CD4-positive, alpha-beta T cell treated with Interleukin-15 for 1 hour (primary cell): ENCODE results near the gene KRTAP4-6.
"Not testable (repeated sequence)": the region's sequence is repeated elsewhere in the genome, so short reads cannot be mapped to it uniquely, and the experiment has no call there.

Experiments
- DNase-seq: peaks from one replicate; pipeline ENCODE4 v3.0.0-alpha.2; 2020

The KRTAP4-6 gene

DNA sequence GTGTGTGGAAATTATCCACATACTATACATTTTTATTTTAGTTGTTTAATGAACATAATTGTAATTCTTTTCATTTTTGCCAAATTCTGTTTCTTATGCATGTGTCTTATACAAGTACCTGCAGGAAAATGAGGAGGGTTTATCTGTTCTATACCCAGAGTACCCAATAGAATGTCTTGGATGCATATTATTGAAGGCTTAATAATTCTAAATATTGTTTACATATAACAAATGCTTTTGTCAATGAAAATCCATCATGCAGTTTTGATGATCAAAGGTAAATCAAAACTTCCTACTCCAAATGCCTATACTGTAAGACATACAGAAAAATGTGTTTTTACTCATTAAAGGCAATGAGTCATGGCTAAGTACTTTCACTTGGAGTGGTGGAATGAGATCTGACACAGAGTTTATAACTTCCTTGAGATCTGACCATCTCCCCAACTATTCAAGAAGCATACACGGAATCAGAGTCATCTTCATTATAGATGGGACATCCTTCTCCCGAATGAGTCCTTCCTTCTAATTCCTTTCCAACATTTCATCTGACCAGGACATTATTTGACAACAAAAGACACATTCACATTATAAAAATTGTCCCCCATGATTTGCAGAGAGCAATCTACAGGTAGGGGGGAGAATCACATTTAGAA lies 35.8 kb downstream of the KRTAP4-6 start:
- DNase-seq, result not testable (repeated sequence)

DNA sequence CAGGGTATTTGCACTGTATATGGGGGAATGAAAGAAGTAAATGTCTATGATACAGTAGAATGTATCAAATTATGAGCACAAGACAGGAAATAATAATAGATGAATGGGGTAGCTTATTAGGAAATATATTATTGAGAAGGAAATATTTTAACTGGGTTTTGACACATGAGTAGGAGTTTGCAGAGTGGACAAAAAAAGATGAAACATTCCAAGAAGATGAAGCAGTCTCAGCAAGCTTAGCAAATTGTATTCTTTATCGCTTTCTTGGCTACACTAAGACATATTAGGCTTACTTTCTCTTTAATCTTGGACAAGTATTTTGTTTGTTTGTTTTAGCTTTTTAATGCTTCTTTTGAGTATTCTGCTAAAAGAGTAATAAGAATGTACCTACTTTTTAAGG lies 36.4 kb downstream of the KRTAP4-6 start:
- no peak for DNase-seq

DNA sequence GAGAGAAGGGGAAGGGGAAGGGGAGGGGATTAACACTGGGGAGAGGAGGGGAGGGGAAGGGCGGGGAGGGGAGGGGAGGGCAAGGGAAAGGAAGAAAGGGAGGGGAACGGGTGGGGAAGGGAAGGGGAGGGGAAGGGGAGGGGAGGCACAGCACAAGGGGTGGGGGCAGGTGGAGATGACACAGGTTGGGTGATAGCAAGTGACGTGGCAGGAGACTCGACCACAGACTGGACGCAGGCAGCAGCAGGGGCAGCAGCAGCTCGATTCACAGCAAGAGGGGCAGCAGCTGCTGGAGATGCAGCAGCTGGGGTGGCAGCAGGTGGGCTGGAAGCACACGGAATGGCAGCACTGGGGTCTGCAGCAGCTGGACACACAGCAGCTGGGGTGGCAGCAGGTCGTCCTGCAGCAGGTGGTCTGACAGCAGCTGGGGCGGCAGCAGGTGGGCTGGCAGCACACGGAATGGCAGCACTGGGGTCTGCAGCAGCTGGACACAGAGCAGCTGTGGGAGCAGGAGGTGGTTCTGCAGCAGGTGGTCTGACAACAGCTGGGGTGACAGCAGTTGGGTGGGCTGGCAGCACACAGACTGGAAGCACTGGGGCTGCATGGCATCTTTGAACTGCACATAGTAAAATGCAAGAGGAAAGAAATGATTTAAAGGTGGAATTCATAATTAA lies 38.6 kb downstream of the KRTAP4-6 start, which contains the start of gene KRTAP4-16:
Gene KRTAP4-16 (minus strand): TSS at position 624 of the 674 bp plus-strand sequence. CDS start 0 bp downstream, at position 624.
- DNase-seq, result no peak

DNA sequence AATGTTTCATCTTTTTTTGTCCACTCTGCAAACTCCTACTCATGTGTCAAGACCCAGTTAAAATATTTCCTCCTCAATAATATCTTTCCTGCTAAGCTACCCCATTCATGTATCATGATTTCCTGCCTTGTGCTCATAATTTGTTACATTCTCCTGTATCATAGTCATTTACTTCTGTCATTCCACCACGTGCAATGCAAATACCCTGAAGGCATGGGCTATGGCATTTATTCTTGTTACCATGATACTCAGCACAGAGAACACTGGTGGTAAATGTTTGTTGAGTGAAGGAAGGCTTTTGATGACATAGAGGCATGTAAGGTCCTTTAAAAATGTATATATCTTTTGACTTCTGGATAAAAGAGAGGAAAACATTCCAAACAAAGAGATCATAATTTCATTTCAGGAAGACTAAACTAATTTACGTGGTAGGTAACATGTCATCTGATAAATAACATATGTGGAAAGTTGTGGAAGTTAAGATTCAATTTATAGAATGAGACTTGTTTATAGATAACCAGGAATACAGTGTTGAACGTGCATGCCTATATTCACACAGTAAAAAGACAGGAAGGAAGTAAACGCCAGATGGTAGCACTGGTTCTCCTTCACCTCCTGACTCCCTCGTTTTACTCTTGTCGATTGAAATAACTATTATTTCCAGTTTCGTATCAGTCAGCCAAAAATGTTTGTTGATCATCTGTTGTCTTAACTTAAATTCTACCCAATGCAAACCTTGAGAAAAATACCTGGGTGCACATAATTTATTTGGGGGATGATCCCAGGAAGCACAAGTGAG lies 40.5 kb downstream of the KRTAP4-6 start:
- not testable (repeated sequence) for DNase-seq

DNA sequence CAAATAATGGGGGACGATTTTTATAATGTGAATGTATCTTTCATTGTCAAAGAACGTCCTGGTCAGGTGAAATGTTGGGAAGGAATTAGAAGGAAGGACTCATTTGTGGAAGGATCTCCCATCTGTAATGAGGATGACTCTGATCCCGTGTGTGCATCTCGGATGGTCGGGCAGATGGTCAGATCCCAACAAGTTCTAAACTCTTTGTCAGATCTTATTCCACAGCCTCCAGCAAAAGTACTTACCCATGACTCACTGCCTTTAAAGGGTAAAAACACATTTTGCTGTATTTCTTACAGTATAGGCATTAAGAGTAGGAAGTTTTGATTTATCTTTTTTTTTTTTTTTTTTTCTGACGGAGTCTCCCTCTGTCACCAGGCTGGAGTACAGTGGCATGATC lies 41.9 kb downstream of the KRTAP4-6 start:
- no peak for DNase-seq

DNA sequence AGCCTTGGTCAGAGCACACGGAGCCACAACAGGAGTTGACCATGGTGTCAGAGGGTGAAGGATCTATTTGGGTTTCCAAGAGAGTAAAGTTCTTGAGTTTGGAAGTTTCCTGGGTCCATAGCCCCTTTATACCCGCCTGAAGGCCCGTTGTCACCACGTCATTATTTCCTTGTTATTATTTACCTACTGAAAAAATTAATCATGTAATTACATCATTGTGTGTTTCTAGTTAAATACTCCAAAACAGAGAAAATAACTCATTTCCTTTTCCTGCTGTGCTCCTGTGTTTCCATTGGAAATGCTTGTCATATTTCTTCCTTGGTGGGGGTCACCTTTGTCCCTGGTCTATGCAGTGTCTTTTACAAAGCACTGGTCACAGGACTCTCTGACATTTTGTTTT lies 42.3 kb downstream of the KRTAP4-6 start, which contains the start of gene KRTAP4-8:
Gene KRTAP4-8 (minus strand): TSS at position 101 of the 400 bp plus-strand sequence. CDS start 58 bp downstream, at position 43.
- DNase-seq, result no peak

DNA sequence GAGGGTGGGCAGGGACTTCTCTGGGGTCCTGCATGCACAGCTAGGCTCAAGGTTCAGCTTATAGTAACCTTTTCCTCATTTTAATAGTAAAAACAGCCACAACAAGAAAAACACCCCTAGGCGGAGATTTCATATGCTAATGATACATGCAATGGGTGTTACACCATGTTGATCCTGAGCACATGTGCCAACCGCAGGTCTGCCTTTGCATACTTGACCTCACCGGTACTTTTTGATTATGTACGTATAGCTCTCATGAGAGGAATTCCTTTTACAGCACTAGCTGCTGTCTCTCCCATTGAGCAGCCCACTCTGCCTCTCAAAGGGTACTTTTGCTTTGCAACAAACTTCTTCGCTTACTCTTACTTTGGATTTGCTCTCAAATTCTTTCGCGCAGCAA lies 44.3 kb downstream of the KRTAP4-6 start:
- DNase-seq, result no peak
